CD8-positive, alpha-beta memory T cell (primary cell): ENCODE data around the gene SLC36A1. TPM values are rescaled to one million over a fixed set of nuclear protein-coding genes. Genes with fewer than 3 reads are reported as not detected.

Source experiments
- CTCF ChIA-PET: fragments of 350-600 bp; sonication (Branson Sonifier 250); formaldehyde crosslinking; loops from one replicate; lab custom pipeline; 2021; ENCODE audit warnings: antibody characterized with exemption; lab: Charles Lee
- POLR2A ChIA-PET: fragments of 350-600 bp; sonication (Branson Sonifier 250); formaldehyde crosslinking; loops from one replicate; lab custom pipeline; 2021; ENCODE audit warnings: antibody characterized with exemption; lab: Charles Lee
- DNase-seq, 5 donors: peaks; one replicate each; pipeline versions ENCODE4 v3.0.0 to v3.0.0-alpha.2; 2020 to 2022; ENCODE audit warnings: mixed read lengths in 1 of 5
- H3K27ac ChIP-seq: one replicate; pipeline ENCODE4 v1.7.0; 2013; ENCODE audit warnings: low read depth, mild to moderate bottlenecking, low read length, moderate library complexity
- H3K27me3 ChIP-seq: 2 replicates; pipeline ENCODE4 v1.7.0; 2013; ENCODE audit warnings: low read length, mild to moderate bottlenecking; ENCODE audit not compliant: insufficient read depth, poor library complexity, severe bottlenecking
- H3K36me3 ChIP-seq: 2 replicates; pipeline ENCODE4 v1.7.0; 2013; ENCODE audit warnings: mild to moderate bottlenecking, low read length, moderate library complexity; ENCODE audit not compliant: insufficient read depth
- H3K4me1 ChIP-seq: 2 replicates; pipeline ENCODE4 v1.7.0; 2013; ENCODE audit warnings: mild to moderate bottlenecking, low read length, moderate library complexity; ENCODE audit not compliant: insufficient read depth
- H3K4me3 ChIP-seq: 2 replicates; pipeline ENCODE4 v1.7.0; 2013; ENCODE audit warnings: mild to moderate bottlenecking, low read length
- H3K9me3 ChIP-seq: 2 replicates; pipeline ENCODE4 v1.7.0; 2013; ENCODE audit warnings: mild to moderate bottlenecking, low read length
- H3K27ac Mint-ChIP-seq, 8 donors: one replicate each; pipeline ENCODE4 v1.8.0; 2020 to 2021; ENCODE audit warnings: mixed read lengths in 8 of 8, mild to moderate bottlenecking in 6 of 8, inconsistent platforms in 3 of 8, moderate library complexity in 3 of 8
- H3K27me3 Mint-ChIP-seq, 2 donors: one replicate each; pipeline ENCODE4 v1.8.0; 2020 to 2021; ENCODE audit warnings: mixed read lengths in 2 of 2, mild to moderate bottlenecking in 1 of 2, moderate library complexity in 1 of 2
- H3K36me3 Mint-ChIP-seq, 3 donors: one replicate each; pipeline ENCODE4 v1.8.0; 2020 to 2021; ENCODE audit warnings: mixed read lengths in 3 of 3, inconsistent platforms in 1 of 3, mild to moderate bottlenecking in 1 of 3
- H3K4me1 Mint-ChIP-seq, 3 donors: one replicate each; pipeline ENCODE4 v1.8.0; 2020 to 2021; ENCODE audit warnings: mixed read lengths in 3 of 3, inconsistent platforms in 1 of 3, mild to moderate bottlenecking in 1 of 3
- H3K4me3 Mint-ChIP-seq, 7 donors: one replicate each; pipeline ENCODE4 v1.8.0; 2020 to 2021; ENCODE audit warnings: mixed read lengths in 7 of 7, mild to moderate bottlenecking in 6 of 7, moderate library complexity in 4 of 7, inconsistent platforms in 2 of 7
- H3K9me3 Mint-ChIP-seq, 5 donors: one replicate each; pipeline ENCODE4 v1.8.0; 2020 to 2022; ENCODE audit warnings: mixed read lengths in 5 of 5, mild to moderate bottlenecking in 3 of 5, moderate library complexity in 2 of 5, inconsistent platforms in 1 of 5
- polyA plus RNA-seq: library from polyadenylated mRNA; unstranded; fragments of 300-500 nt; fragmentation: Illumina TruSeq; gene quantifications from one replicate; pipeline ENCODE4 v1.2.3, GENCODE V29; 2021
- total RNA-seq, 2 experiments: library from RNA; stranded (reverse); gene quantifications; one replicate each; pipeline ENCODE4 v1.2.3, GENCODE V29; 2021

SLC36A1 gene
- total and polyA plus RNA-seq, 3 experiments from 2014 or later, result 1.9 to 7.2 (median 6.8) TPM

DNA sequence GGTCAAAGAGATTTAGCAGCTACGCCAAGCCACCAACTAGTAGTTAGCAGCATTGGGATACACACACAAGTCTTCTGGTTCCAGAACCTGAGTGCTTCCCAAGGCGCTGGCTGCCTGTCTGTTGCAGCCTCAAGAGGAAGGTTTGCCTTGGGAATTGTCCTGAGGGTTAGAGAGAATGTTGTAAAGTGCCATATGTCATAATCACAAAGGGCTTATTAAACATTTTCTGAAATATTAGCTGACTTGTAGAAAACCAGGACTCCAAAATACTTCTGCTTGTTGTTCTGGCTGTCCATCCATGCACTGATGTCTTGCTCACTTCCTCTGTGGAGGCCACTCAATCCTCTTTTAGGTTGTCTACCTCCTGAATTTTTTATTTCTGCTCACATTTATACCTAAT is 46.3 kb downstream of the SLC36A1 start:
- Mint-ChIP-seq H3K4me1 (no peaks in the 10 kb centered on the region), H3K36me3 (peaks cover 0 to 28% (median 5%) of the 10 kb centered on the region in 3 donors), H3K27me3 (no peaks in the 10 kb centered on the region), H3K9me3 (no peaks in the 10 kb centered on the region), H3K27ac (peak overlapping the region in 2 of 8 donors; percentile 14 to 18), H3K4me3 (no peak overlapping the region)
- DNase-seq, result no peak
- Histone ChIP-seq H3K4me1 (no peaks in the 10 kb centered on the region), H3K4me3 (no peak overlapping the region), H3K9me3 (no peaks in the 10 kb centered on the region), H3K36me3 (no peaks in the 10 kb centered on the region), H3K27ac (no peak overlapping the region), H3K27me3 (no peaks in the 10 kb centered on the region)
- ChIA-PET POLR2A (no interaction called here), CTCF (interaction anchor here (1.0 kb wide), 1 partner anchor 12 kb away, joined by 3 read pairs; no protein-coding TSS in a partner anchor)

- no peaks in the 10 kb centered on the region for H3K4me1 Mint-ChIP-seq
- Histone ChIP-seq H3K36me3 (no peaks in the 10 kb centered on the region), H3K27ac (no peak overlapping the region), H3K4me3 (no peak overlapping the region), H3K9me3 (no peaks in the 10 kb centered on the region), H3K27me3 (no peaks in the 10 kb centered on the region), H3K4me1 (no peaks in the 10 kb centered on the region)
- no peak overlapping the region for H3K4me3 Mint-ChIP-seq
- H3K36me3 Mint-ChIP-seq, result peaks cover 0 to 13% (median 2%) of the 10 kb centered on the region in 3 donors
- H3K27me3 Mint-ChIP-seq, result no peaks in the 10 kb centered on the region
- no peaks in the 10 kb centered on the region for H3K9me3 Mint-ChIP-seq
- H3K27ac Mint-ChIP-seq, result no peak overlapping the region
- no peak for DNase-seq
- ChIA-PET POLR2A (no interaction called here), CTCF (interaction anchor here (1.9 kb wide), 1 partner anchor 48 kb away, joined by 5 read pairs; the partner anchor contains the start of gene SLC36A1)
These were observed 47.9 kb downstream of the SLC36A1 start for GRCh38 chr5:151495320-151495719.

GRCh38 chr5:151496041-151496484 is 48.7 kb downstream of the SLC36A1 start:
- Mint-ChIP-seq H3K27me3 (no peaks in the 10 kb centered on the region), H3K9me3 (no peaks in the 10 kb centered on the region), H3K27ac (no peak overlapping the region), H3K4me1 (peaks cover 5 to 6% (median 5%) of the 10 kb centered on the region in 3 donors), H3K4me3 (no peak overlapping the region), H3K36me3 (peaks cover 0 to 8% (median 2%) of the 10 kb centered on the region in 3 donors)
- H3K27me3 ChIP-seq, result no peaks in the 10 kb centered on the region
- ChIA-PET CTCF (interaction anchor here (1.9 kb wide), 1 partner anchor 48 kb away, joined by 5 read pairs; the partner anchor contains the start of gene SLC36A1), POLR2A (no interaction called here)
- no peaks in the 10 kb centered on the region for H3K36me3 ChIP-seq
- no peak overlapping the region for H3K27ac ChIP-seq
- DNase-seq, result no peak
- H3K9me3 ChIP-seq, result no peaks in the 10 kb centered on the region
- H3K4me1 ChIP-seq, result no peaks in the 10 kb centered on the region
- no peak overlapping the region for H3K4me3 ChIP-seq

- H3K27me3 Mint-ChIP-seq, result no peaks in the 10 kb centered on the region
- H3K9me3 Mint-ChIP-seq, result no peaks in the 10 kb centered on the region
- DNase-seq, result no peak
- Histone ChIP-seq H3K4me1 (no peaks in the 10 kb centered on the region), H3K27me3 (no peaks in the 10 kb centered on the region), H3K36me3 (no peaks in the 10 kb centered on the region), H3K27ac (no peak overlapping the region), H3K4me3 (no peak overlapping the region), H3K9me3 (no peaks in the 10 kb centered on the region)
- no peaks in the 10 kb centered on the region for H3K36me3 Mint-ChIP-seq
- no peak overlapping the region for H3K4me3 Mint-ChIP-seq
- H3K27ac Mint-ChIP-seq, result no peak overlapping the region
- H3K4me1 Mint-ChIP-seq, result peaks cover 5 to 6% (median 5%) of the 10 kb centered on the region in 3 donors
- ChIA-PET CTCF (interaction anchor here (1.5 kb wide), 1 partner anchor 51 kb away, joined by 3 read pairs; no protein-coding TSS in a partner anchor), POLR2A (no interaction called here)
These were observed 50.1 kb downstream of the SLC36A1 start for GRCh38 chr5:151497391-151498002.

- H3K27ac Mint-ChIP-seq, result peak overlapping the region in 1 of 8 donors; percentile 71
- H3K4me1 ChIP-seq, result no peaks in the 10 kb centered on the region
- H3K4me3 Mint-ChIP-seq, result no peak overlapping the region
- no peaks in the 10 kb centered on the region for H3K9me3 ChIP-seq
- no peaks in the 10 kb centered on the region for H3K27me3 Mint-ChIP-seq
- H3K36me3 Mint-ChIP-seq, result no peaks in the 10 kb centered on the region
- no peaks in the 10 kb centered on the region for H3K9me3 Mint-ChIP-seq
- no peak overlapping the region for H3K4me3 ChIP-seq
- DNase-seq, result no peak
- peaks cover 5 to 6% (median 5%) of the 10 kb centered on the region in 3 donors for H3K4me1 Mint-ChIP-seq
- ChIA-PET CTCF (interaction anchor here (0.9 to 2.7 kb wide), 3 partner anchors 10 to 53 kb away, joined by 3 to 17 read pairs (median 4); partner anchors contain the start of gene SLC36A1), POLR2A (no interaction called here)
- H3K27ac ChIP-seq, result no peak overlapping the region
- H3K36me3 ChIP-seq, result no peaks in the 10 kb centered on the region
- H3K27me3 ChIP-seq, result no peaks in the 10 kb centered on the region
These were observed 51.2 kb downstream of the SLC36A1 start for GRCh38 chr5:151498395-151499155.

DNA sequence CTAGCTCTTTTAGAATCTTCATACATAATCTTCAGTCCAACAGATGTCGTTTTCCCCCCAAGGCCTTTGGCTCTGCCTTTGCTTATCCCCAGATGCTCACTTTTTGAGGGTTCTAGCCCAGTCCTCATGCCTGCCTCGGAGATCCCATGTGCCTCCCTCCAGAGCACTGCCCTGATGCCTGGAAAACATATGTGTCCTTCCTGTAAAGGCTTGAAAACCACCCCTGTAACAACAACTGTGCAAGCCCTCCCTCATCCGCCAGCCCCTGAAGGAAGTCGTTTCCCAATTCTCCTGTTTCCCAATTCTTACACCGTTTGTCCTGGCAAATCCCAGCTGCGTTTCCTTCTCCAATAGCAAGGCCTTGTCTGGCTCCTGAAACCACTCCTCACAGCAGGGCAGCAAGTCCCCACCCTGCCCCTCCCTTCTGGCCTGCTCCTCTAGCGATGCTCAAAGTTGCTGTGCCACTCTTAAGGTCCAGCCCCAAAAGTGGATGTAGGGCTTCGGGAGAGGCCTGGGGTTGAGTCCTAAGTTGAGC is 52.2 kb downstream of the SLC36A1 start:
- Histone ChIP-seq H3K36me3 (no peaks in the 10 kb centered on the region), H3K27ac (no peak overlapping the region), H3K4me1 (no peaks in the 10 kb centered on the region), H3K9me3 (no peaks in the 10 kb centered on the region), H3K4me3 (no peak overlapping the region), H3K27me3 (no peaks in the 10 kb centered on the region)
- Mint-ChIP-seq H3K27ac (peak overlapping the region in 1 of 8 donors; percentile 36), H3K36me3 (no peaks in the 10 kb centered on the region), H3K4me3 (no peak overlapping the region), H3K9me3 (no peaks in the 10 kb centered on the region), H3K4me1 (peaks cover 5 to 6% (median 5%) of the 10 kb centered on the region in 3 donors), H3K27me3 (no peaks in the 10 kb centered on the region)
- no peak for DNase-seq
- POLR2A ChIA-PET, result no interaction called here
- CTCF ChIA-PET, result interaction anchor here (0.9 to 2.7 kb wide), 2 partner anchors 11 to 52 kb away, joined by 4 to 17 read pairs; partner anchors contain the start of gene SLC36A1

DNA sequence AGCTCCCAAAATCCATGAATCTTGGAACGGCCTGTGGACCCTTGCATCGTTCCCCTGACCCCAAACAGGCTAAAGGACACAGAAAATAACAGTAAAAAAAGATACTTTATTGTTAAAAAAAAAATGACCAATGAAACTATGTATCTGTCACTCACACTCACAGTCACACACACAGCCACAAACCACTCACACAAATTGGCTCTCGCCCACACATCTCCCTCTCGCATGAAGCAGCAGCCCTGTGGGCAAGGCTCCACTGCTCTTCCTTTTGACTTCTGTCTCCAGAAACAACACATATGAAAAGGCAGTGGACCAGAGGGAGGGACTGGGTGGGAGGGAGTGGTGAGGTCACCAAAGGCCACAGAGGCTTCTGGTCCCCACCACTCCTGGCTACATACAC is 56.6 kb downstream of the SLC36A1 start:
- peaks cover 0 to 3% (median 0%) of the 10 kb centered on the region in 3 donors for H3K36me3 Mint-ChIP-seq
- POLR2A ChIA-PET, result no interaction called here
- H3K9me3 ChIP-seq, result no peaks in the 10 kb centered on the region
- H3K27ac ChIP-seq, result no peak overlapping the region
- no peak overlapping the region for H3K4me3 ChIP-seq
- H3K27ac Mint-ChIP-seq, result no peak overlapping the region
- no peaks in the 10 kb centered on the region for H3K27me3 ChIP-seq
- H3K36me3 ChIP-seq, result no peaks in the 10 kb centered on the region
- DNase-seq, result no peak
- no peaks in the 10 kb centered on the region for H3K27me3 Mint-ChIP-seq
- H3K4me3 Mint-ChIP-seq, result no peak overlapping the region
- H3K9me3 Mint-ChIP-seq, result no peaks in the 10 kb centered on the region
- no peaks in the 10 kb centered on the region for H3K4me1 ChIP-seq
- H3K4me1 Mint-ChIP-seq, result peaks cover 5 to 6% (median 5%) of the 10 kb centered on the region in 3 donors
- CTCF ChIA-PET, result interaction anchor here (2.0 kb wide), 1 partner anchor 56 kb away, joined by 6 read pairs; the partner anchor contains the start of gene SLC36A1
